ENCODE measurements around the gene STARD9. TPM values are rescaled to one million over a fixed set of nuclear protein-coding genes. Genes with fewer than 3 reads are reported as not detected.

STARD9 gene
- total and polyA plus RNA-seq, 2 of the 4 experiments (the other 2 are of a cell fraction): 2.0 to 3.2 TPM

- no peak overlapping the region for H2AK5ac ChIP-seq (ENCODE audit: low read depth, low read length)
- WGBS, 2 experiments (ENCODE audit: extremely low coverage in 2 of 2, insufficient read length in 1 of 2): 99% methylated on average over 6 of the region's 8 CpGs; no CpG with 5 or more reads in 1 of the 2 experiments
- H2BK5ac ChIP-seq (ENCODE audit: low read depth, low read length, poor library complexity, severe bottlenecking): no peak overlapping the region
- no peak overlapping the region for H2AK9ac ChIP-seq (replicated peaks; ENCODE audit: low read depth, low read length, poor library complexity)
- no peaks in the 10 kb centered on the region for H3K9me3 ChIP-seq (ENCODE audit: control insufficient read depth, insufficient read depth, low read length)
- no peak overlapping the region for H3K4me2 ChIP-seq (ENCODE audit: low read depth, low read length)
- H3K79me1 ChIP-seq (ENCODE audit: low read depth in 1 of 2, low read length in 2 of 2): no peaks in the 10 kb centered on the region
- peaks cover 42% of the 10 kb centered on the region for H3K36me3 ChIP-seq (ENCODE audit: control insufficient read depth, insufficient read depth, low read length)
- no peak overlapping the region for H3K9ac ChIP-seq (ENCODE audit: low read depth, low read length)
- no peak overlapping the region for H3K18ac ChIP-seq (ENCODE audit: low read depth, low read length)
- H2AFZ ChIP-seq (replicated peaks; ENCODE audit: low read length, poor library complexity): no peak overlapping the region
- dilution Hi-C loops (cut with HindIII; ENCODE audit: low sequenced_read_pairs, unreplicated experiment) (no loop called here), in situ Hi-C loops (cut with MboI; ENCODE audit: low sequenced_read_pairs) (no loop called here), intact Hi-C loops (cut with micrococcal nuclease) (no loop called here)
- no peaks in the 10 kb centered on the region; the same call in 1 of the 2 replicates for H4K20me1 ChIP-seq (ENCODE audit: insufficient read depth, low read length)
- DNase-seq: no peak
- no peak overlapping the region for H2BK20ac ChIP-seq (ENCODE audit: low read depth, low read length)
- no peak overlapping the region for H2BK15ac ChIP-seq (ENCODE audit: low read depth, low read length)
- H3K4ac ChIP-seq (ENCODE audit: low read depth, low read length): no peak overlapping the region
- H3K23ac ChIP-seq (ENCODE audit: low read depth, low read length): no peak overlapping the region
- CTCF ChIA-PET: no interaction called here
- TF ChIP-seq BHLHE40 (IDR thresholded peaks at IDR 0.05; ENCODE audit: low read depth, low read length): no peak
- no peak for TF ChIP-seq MAFK (IDR thresholded peaks at IDR 0.05; ENCODE audit: low read depth, low read length)
- no peak for TF ChIP-seq SMC3 (IDR thresholded peaks at IDR 0.05; ENCODE audit: low read depth, low read length)
- TF ChIP-seq, protein P1, sequence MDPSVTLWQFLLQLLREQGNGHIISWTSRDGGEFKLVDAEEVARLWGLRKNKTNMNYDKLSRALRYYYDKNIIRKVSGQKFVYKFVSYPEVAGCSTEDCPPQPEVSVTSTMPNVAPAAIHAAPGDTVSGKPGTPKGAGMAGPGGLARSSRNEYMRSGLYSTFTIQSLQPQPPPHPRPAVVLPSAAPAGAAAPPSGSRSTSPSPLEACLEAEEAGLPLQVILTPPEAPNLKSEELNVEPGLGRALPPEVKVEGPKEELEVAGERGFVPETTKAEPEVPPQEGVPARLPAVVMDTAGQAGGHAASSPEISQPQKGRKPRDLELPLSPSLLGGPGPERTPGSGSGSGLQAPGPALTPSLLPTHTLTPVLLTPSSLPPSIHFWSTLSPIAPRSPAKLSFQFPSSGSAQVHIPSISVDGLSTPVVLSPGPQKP (IDR thresholded peaks at IDR 0.05; ENCODE audit: borderline replicate concordance, low read depth, low read length): no peak
- no peak for TF ChIP-seq FOS (IDR thresholded peaks at IDR 0.05; ENCODE audit: low read depth, low read length)
- TF ChIP-seq CEBPB (IDR thresholded peaks at IDR 0.05; ENCODE audit: low read depth, low read length): no peak
- no peak for TF ChIP-seq USF2 (IDR thresholded peaks at IDR 0.05; ENCODE audit: low read depth, low read length)
- TF ChIP-seq RAD21 (IDR thresholded peaks at IDR 0.05; ENCODE audit: low read length): no peak
- TF ChIP-seq RCOR1 (IDR thresholded peaks at IDR 0.05; ENCODE audit: insufficient replicate concordance, low read length): no peak
- no peak for TF ChIP-seq POLR2A (IDR thresholded peaks at IDR 0.05; ENCODE audit: low read depth, low read length)
- TF ChIP-seq CHD1 (IDR thresholded peaks at IDR 0.05; ENCODE audit: low read depth, low read length): no peak
- TF ChIP-seq RFX5 (IDR thresholded peaks at IDR 0.05; ENCODE audit: low read depth, low read length): no peak
- no peak for TF ChIP-seq MXI1 (IDR thresholded peaks at IDR 0.05; ENCODE audit: borderline replicate concordance, low read depth, low read length)
- TF ChIP-seq, protein P2, sequence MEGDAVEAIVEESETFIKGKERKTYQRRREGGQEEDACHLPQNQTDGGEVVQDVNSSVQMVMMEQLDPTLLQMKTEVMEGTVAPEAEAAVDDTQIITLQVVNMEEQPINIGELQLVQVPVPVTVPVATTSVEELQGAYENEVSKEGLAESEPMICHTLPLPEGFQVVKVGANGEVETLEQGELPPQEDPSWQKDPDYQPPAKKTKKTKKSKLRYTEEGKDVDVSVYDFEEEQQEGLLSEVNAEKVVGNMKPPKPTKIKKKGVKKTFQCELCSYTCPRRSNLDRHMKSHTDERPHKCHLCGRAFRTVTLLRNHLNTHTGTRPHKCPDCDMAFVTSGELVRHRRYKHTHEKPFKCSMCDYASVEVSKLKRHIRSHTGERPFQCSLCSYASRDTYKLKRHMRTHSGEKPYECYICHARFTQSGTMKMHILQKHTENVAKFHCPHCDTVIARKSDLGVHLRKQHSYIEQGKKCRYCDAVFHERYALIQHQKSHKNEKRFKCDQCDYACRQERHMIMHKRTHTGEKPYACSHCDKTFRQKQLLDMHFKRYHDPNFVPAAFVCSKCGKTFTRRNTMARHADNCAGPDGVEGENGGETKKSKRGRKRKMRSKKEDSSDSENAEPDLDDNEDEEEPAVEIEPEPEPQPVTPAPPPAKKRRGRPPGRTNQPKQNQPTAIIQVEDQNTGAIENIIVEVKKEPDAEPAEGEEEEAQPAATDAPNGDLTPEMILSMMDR (conservative IDR thresholded peaks at IDR 0.05; ENCODE audit: low read depth, low read length): no peak
- TF ChIP-seq NFE2L2 (IDR thresholded peaks at IDR 0.05; ENCODE audit: low read depth, low read length): no peak
- TF ChIP-seq MAZ (IDR thresholded peaks at IDR 0.05; ENCODE audit: borderline replicate concordance, low read depth, low read length): no peak
- no peak overlapping the region for H4K8ac ChIP-seq (ENCODE audit: low read depth in 2 of 2, low read length in 2 of 2)
- no peak overlapping the region for H3K4me3 ChIP-seq (ENCODE audit: insufficient read depth, low read depth, low read length)
- no peaks in the 10 kb centered on the region for H3K4me1 ChIP-seq (ENCODE audit: control insufficient read depth, insufficient read depth, low read length)
- H4K5ac ChIP-seq (ENCODE audit: low read depth, low read length): no peak overlapping the region
- no peak overlapping the region for H3K56ac ChIP-seq (ENCODE audit: extremely low read depth, insufficient read depth, low read length)
- no peak for ATAC-seq (ENCODE audit: low read depth)
- H3K27ac ChIP-seq (ENCODE audit: insufficient read depth, low read length): no peak overlapping the region
- H4K91ac ChIP-seq (ENCODE audit: insufficient read depth, low read depth, low read length): no peak overlapping the region
- POLR2A ChIA-PET (ENCODE audit: unreplicated experiment): no interaction called here
- H3K9me1 ChIP-seq (ENCODE audit: insufficient read depth, low read length): peaks cover 22% of the 10 kb centered on the region
- H3K27me3 ChIP-seq (ENCODE audit: control insufficient read depth, insufficient read depth, low read length): no peaks in the 10 kb centered on the region
- no peak overlapping the region for H3K14ac ChIP-seq (replicated peaks; ENCODE audit: low read depth, low read length)
- H2BK120ac ChIP-seq (ENCODE audit: low read depth, low read length): no peak overlapping the region
- BruUV-seq (replicated peaks): no TSS peak
Observed at GRCh38 chr15:42686281-42686680, 110.9 kb downstream of the STARD9 start.

Data from IMR-90 (cell line).